Mucosa of descending colon (tissue), 3 donors: ENCODE data around the gene SOCS3. TPM values are rescaled to one million over a fixed set of nuclear protein-coding genes. Genes with fewer than 3 reads are reported as not detected.
A peak's percentile ranks its signal among the peaks of the same experiment; 100 is the strongest.

ENCODE experiments used
- ATAC-seq: fragments of 200-7000 bp; cut with Tn5 transposase; one replicate; pipeline ENCODE4 v1.9.1; 2020; ENCODE audit warnings: mild to moderate bottlenecking, moderate library complexity
- DNase-seq, 3 donors: peaks; one replicate each; pipeline ENCODE4 v3.0.0-alpha.2; 2020
- H3K36me3 ChIP-seq: fragments of 200-600 bp; one replicate; pipeline ENCODE4 v1.8.0; 2021; ENCODE audit warnings: low read depth, mild to moderate bottlenecking
- H3K4me1 ChIP-seq: fragments of 200-600 bp; one replicate; pipeline ENCODE4 v1.8.0; 2021; ENCODE audit warnings: low read depth, mild to moderate bottlenecking
- H3K4me3 ChIP-seq: fragments of 200-600 bp; one replicate; pipeline ENCODE4 v1.8.0; 2021; ENCODE audit warnings: mild to moderate bottlenecking
- H3K9me3 ChIP-seq: fragments of 200-600 bp; one replicate; pipeline ENCODE4 v1.8.0; 2021; ENCODE audit warnings: mild to moderate bottlenecking
- intact Hi-C, 2 donors: fragments of 100-400 bp; cut with DNase I in 1 of 2; cut with micrococcal nuclease in 1 of 2; formaldehyde crosslinking; loops; one replicate each; pipeline versions ENCODE4 v1.11.0 to v1.11.1; 2022; cut with DNase I, micrococcal nuclease
- total RNA-seq, 3 donors: library from RNA; stranded (reverse); fragmentation: NEBNext Ultra II Directional in 2 of 3; extraction: Animal tissue kit (Norgen Biotek cat#: 25700) in 2 of 3; gene quantifications; one replicate each; pipeline versions ENCODE4 v1.2.1 to v1.2.4, GENCODE V29; 2021 to 2023
- TF ChIP-seq, protein P1 (sequence below): fragments of 200-600 bp; IDR thresholded peaks from one replicate; pipeline ENCODE4 v1.8.0; 2022; ENCODE audit warnings: antibody characterized with exemption, mild to moderate bottlenecking
- donor health status: DM: no; HTN: no; CAD: no; lungs with moderate emphysema.
- donor health status: DM: no; HTN: no; CAD: no.
- donor health status: DM: no; HTN: yes; CAD: no.

The SOCS3 gene
- total RNA-seq, 3 donors from 2014 or later, result 21.9 to 41.3 (median 23.2) TPM

- DNase-seq (peak in 1 of 3 donors; percentile 60), ATAC-seq (peak; percentile 32)
- Histone ChIP-seq H3K9me3 (no peaks in the 10 kb centered on the region), H3K4me1 (no peaks in the 10 kb centered on the region), H3K36me3 (no peaks in the 10 kb centered on the region), H3K4me3 (no peak overlapping the region)
- TF ChIP-seq, protein P1, sequence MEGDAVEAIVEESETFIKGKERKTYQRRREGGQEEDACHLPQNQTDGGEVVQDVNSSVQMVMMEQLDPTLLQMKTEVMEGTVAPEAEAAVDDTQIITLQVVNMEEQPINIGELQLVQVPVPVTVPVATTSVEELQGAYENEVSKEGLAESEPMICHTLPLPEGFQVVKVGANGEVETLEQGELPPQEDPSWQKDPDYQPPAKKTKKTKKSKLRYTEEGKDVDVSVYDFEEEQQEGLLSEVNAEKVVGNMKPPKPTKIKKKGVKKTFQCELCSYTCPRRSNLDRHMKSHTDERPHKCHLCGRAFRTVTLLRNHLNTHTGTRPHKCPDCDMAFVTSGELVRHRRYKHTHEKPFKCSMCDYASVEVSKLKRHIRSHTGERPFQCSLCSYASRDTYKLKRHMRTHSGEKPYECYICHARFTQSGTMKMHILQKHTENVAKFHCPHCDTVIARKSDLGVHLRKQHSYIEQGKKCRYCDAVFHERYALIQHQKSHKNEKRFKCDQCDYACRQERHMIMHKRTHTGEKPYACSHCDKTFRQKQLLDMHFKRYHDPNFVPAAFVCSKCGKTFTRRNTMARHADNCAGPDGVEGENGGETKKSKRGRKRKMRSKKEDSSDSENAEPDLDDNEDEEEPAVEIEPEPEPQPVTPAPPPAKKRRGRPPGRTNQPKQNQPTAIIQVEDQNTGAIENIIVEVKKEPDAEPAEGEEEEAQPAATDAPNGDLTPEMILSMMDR, result no peak
- intact Hi-C loops, result loop anchor here in 1 of 2 donors (10.0 kb wide), 1 partner anchor 71 kb away; no protein-coding TSS in a partner anchor
Measured at GRCh38 chr17:78366109-78366848, 6.4 kb upstream of the SOCS3 start.

DNA sequence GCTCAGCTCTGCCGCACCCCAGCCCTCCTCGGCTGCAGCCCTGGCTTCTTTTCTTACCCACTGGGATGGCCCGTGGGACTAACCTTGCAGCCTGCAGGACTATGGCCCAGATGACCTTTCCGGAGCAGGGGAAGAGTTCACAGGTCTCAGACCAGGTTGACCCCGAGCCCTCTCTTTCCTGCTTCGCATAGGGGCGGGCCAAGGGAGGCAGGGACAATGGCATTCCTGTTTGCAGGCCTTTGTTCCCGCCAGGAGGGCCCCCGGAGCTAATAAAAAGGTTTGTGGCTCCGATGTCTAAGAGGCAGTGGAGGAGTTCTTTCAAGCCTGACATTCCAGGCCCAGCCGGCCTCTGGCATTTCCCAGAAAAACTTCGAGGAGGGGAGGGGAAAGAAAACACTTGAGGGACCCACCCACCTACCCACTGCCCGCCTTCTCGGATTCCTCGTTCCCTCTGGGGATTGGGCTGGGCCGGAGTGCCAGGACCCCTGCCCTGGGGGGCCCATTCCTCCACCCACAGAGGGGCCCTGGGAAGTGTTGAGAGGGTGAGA lies 5.8 kb upstream of the SOCS3 start:
- intact Hi-C loops, result loop anchor here in 1 of 2 donors (10.0 kb wide), 1 partner anchor 71 kb away; no protein-coding TSS in a partner anchor
- no peak for DNase-seq
- Histone ChIP-seq H3K9me3 (no peaks in the 10 kb centered on the region), H3K4me3 (no peak overlapping the region), H3K4me1 (no peaks in the 10 kb centered on the region), H3K36me3 (no peaks in the 10 kb centered on the region)
- ATAC-seq, result no peak
- TF ChIP-seq, protein P1, result no peak

DNA sequence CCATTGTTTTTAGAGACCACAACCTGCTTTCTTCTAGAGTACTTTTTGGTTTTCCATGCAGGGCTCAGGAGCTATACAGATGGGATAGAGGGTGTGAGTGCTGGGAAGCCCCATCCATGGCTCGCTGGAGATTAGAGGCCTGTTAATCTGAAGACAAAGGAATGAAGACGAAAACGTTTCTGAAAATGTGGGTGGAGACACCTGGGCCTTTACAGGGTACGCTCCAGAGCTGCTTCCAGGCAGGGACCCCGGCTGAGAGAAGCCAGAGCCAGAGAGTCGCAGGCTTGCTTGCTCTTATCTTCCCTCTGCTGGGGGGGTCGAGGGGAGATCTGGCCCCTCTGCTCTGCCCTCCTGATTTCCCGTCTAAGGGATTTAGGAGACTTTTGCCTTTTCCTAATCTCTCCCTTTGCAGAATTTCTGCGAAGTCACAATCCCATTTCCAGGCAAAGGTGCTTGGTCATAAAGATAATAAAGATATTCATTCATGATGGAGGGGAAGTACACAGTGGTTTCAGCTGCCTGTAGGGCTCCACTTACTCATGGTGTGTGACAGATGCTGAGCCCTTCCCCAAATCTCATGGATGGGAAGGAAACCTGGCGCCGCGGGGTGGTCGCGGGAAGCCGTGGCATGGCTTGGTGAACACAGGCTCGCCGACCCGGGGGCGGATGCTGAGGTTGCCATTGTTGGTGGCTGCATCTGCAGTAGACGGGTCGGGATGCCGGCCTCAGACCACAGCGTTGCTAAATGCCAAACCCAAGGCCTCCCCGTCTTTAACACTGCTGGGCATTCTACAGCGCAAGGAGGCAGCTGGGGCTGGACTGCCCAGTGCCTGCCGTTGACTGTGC lies 4.8 kb upstream of the SOCS3 start:
- Histone ChIP-seq H3K36me3 (no peaks in the 10 kb centered on the region), H3K4me3 (no peak overlapping the region), H3K9me3 (no peaks in the 10 kb centered on the region), H3K4me1 (no peaks in the 10 kb centered on the region)
- intact Hi-C loops, result loop anchor here in 1 of 2 donors (10.0 kb wide), 1 partner anchor 70 kb away; no protein-coding TSS in a partner anchor
- ATAC-seq (no peak), DNase-seq (no peak)
- TF ChIP-seq, protein P1, result no peak

DNA sequence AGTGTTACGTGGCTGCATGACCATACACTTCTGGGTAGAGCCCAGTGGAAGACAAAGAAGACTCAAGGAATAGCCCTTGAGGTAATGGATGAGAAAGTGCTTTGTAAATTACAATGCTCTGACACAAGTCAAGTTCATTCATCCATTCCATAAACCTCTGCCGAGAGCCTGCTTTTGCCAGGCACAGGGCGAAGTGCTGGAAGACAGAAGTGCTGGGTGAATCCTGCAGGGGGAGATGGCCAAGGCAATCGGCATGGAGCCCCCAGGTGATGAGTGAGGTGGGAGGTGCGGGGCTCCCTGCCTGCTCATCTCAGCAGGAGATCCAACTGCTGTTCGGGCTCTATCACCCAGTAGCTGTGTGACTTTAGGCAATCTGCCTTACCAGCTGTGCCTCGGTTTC lies 2.8 kb upstream of the SOCS3 start:
- ATAC-seq, result no peak
- DNase-seq, result no peak
- Histone ChIP-seq H3K36me3 (no peaks in the 10 kb centered on the region), H3K9me3 (no peaks in the 10 kb centered on the region), H3K4me3 (no peak overlapping the region), H3K4me1 (peaks cover 9% of the 10 kb centered on the region)
- TF ChIP-seq, protein P1, result no peak
- intact Hi-C loops, result loop anchor here in 1 of 2 donors (10.0 kb wide), 1 partner anchor 68 kb away; no protein-coding TSS in a partner anchor

GRCh38 chr17:78362232-78362631 lies 2.4 kb upstream of the SOCS3 start:
- Histone ChIP-seq H3K9me3 (no peaks in the 10 kb centered on the region), H3K36me3 (no peaks in the 10 kb centered on the region), H3K4me1 (peaks cover 10% of the 10 kb centered on the region), H3K4me3 (no peak overlapping the region)
- ATAC-seq (no peak), DNase-seq (no peak)
- intact Hi-C loops, result loop anchor here in 1 of 2 donors (10.0 kb wide), 1 partner anchor 67 kb away; no protein-coding TSS in a partner anchor
- TF ChIP-seq, protein P1, result no peak
